ENCODE measurements around the gene C4A. TPM values are rescaled to one million over a fixed set of nuclear protein-coding genes. Genes with fewer than 3 reads are reported as not detected.
"Not testable (repeated sequence)": the region's sequence is repeated elsewhere in the genome, so short reads cannot be mapped to it uniquely, and the experiment has no call there.

C4A gene
- total RNA-seq, 2 donors from 2014 or later = 6.9 to 7.6 TPM

- Mint-ChIP-seq H3K4me1 (ENCODE audit: low read depth) (no peaks in the 10 kb centered on the region), H3K27ac (no peak overlapping the region), H3K27me3 (ENCODE audit: low read depth) (peaks cover 2% of the 10 kb centered on the region), H3K9me3 (no peaks in the 10 kb centered on the region), H3K4me3 (no peak overlapping the region), H3K36me3 (ENCODE audit: insufficient read depth in 2 of 2) (no peaks in the 10 kb centered on the region)
- ATAC-seq (replicated peaks in 1 of 2) (no peak), DNase-seq (no peak)
Measured at GRCh38 chr6:32046450-32047083, 64.7 kb downstream of the C4A start.

- Mint-ChIP-seq H3K27ac (no peak overlapping the region), H3K9me3 (no peaks in the 10 kb centered on the region), H3K4me3 (no peak overlapping the region), H3K36me3 (ENCODE audit: insufficient read depth in 2 of 2) (no peaks in the 10 kb centered on the region), H3K4me1 (ENCODE audit: low read depth) (no peaks in the 10 kb centered on the region), H3K27me3 (ENCODE audit: low read depth) (peaks cover 7% of the 10 kb centered on the region)
- DNase-seq = no peak
- no peak for ATAC-seq (replicated peaks in 1 of 2)
Measured at GRCh38 chr6:32047084-32047478, 65.2 kb downstream of the C4A start.

GRCh38 chr6:32047539-32047854, 65.6 kb downstream of the C4A start:
- Mint-ChIP-seq H3K36me3 (ENCODE audit: insufficient read depth in 2 of 2) (no peaks in the 10 kb centered on the region), H3K27me3 (ENCODE audit: low read depth) (peaks cover 7% of the 10 kb centered on the region)

GRCh38 chr6:32047855-32048766, 66.3 kb downstream of the C4A start:
- DNase-seq (peak; percentile 76 to 79), ATAC-seq (replicated peaks in 1 of 2) (peak; percentile 82 to 83)
- Mint-ChIP-seq H3K27ac (no peak overlapping the region), H3K27me3 (ENCODE audit: low read depth) (peaks cover 7% of the 10 kb centered on the region), H3K4me1 (ENCODE audit: low read depth) (no peaks in the 10 kb centered on the region), H3K9me3 (no peaks in the 10 kb centered on the region), H3K36me3 (ENCODE audit: insufficient read depth in 2 of 2) (no peaks in the 10 kb centered on the region), H3K4me3 (no peak overlapping the region)

More at GRCh38 chr6:32047539-32047854, 65.6 kb downstream of the C4A start:
- Mint-ChIP-seq H3K9me3 (no peaks in the 10 kb centered on the region), H3K4me3 (no peak overlapping the region), H3K27ac (no peak overlapping the region), H3K4me1 (ENCODE audit: low read depth) (no peaks in the 10 kb centered on the region)
- ATAC-seq (replicated peaks in 1 of 2) (no peak), DNase-seq (no peak)

- not testable (repeated sequence) for H3K4me3 Mint-ChIP-seq; H3K27me3 Mint-ChIP-seq (ENCODE audit: low read depth); ATAC-seq (replicated peaks in 1 of 2); H3K9me3 Mint-ChIP-seq; H3K27ac Mint-ChIP-seq; H3K36me3 Mint-ChIP-seq (ENCODE audit: insufficient read depth in 2 of 2); DNase-seq; H3K4me1 Mint-ChIP-seq (ENCODE audit: low read depth)
Measured at GRCh38 chr6:32049149-32049548, 67.3 kb downstream of the C4A start.

- not testable (repeated sequence) for H3K36me3 Mint-ChIP-seq (ENCODE audit: insufficient read depth in 2 of 2)
Measured at GRCh38 chr6:32049736-32050135, 67.9 kb downstream of the C4A start.

GRCh38 chr6:32050562-32050961, 68.7 kb downstream of the C4A start:
- ATAC-seq (replicated peaks in 1 of 2) (no peak), DNase-seq (no peak)
- Mint-ChIP-seq H3K4me3 (no peak overlapping the region), H3K9me3 (no peaks in the 10 kb centered on the region), H3K27ac (no peak overlapping the region), H3K36me3 (ENCODE audit: insufficient read depth in 2 of 2) (no peaks in the 10 kb centered on the region), H3K4me1 (ENCODE audit: low read depth) (no peaks in the 10 kb centered on the region), H3K27me3 (ENCODE audit: low read depth) (peaks cover 7% of the 10 kb centered on the region)

More at GRCh38 chr6:32049736-32050135, 67.9 kb downstream of the C4A start:
- H3K4me3 Mint-ChIP-seq; H3K9me3 Mint-ChIP-seq; H3K27ac Mint-ChIP-seq; ATAC-seq (replicated peaks in 1 of 2); H3K4me1 Mint-ChIP-seq (ENCODE audit: low read depth); DNase-seq; H3K27me3 Mint-ChIP-seq (ENCODE audit: low read depth): not testable (repeated sequence)

Other genes with a start within 250 kb of the C4A start
- 100 to 1,000 TPM; 253 to 318 TPM for gene CLIC1, start 245.5 kb upstream of the C4A start, total RNA-seq
- 10 to 100 TPM; 84.9 to 98.4 TPM for gene MSH5, start 242.1 kb upstream of the C4A start, total RNA-seq
- gene SAPCD1, start 219.4 kb upstream of the C4A start, total RNA-seq = 10 to 100 TPM; 15.7 to 18.0 TPM
- gene VWA7, start 204.7 kb upstream of the C4A start, total RNA-seq = 1 to 10 TPM; 3.3 to 3.4 TPM
- gene VARS1, start 186.3 kb upstream of the C4A start, total RNA-seq = 100 to 1,000 TPM in 1 of 2 donors, 10 to 100 TPM in 1; 91.3 to 101 TPM
- 100 to 1,000 TPM; 122 to 123 TPM for gene LSM2, start 175.1 kb upstream of the C4A start, total RNA-seq
- gene HSPA1L, start 166.8 kb upstream of the C4A start, total RNA-seq = 1 to 10 TPM; 2.9 to 3.1 TPM
- 10 to 100 TPM; 16.5 to 37.6 TPM for gene HSPA1A, start 166.5 kb upstream of the C4A start, total RNA-seq
- gene HSPA1B, start 154.3 kb upstream of the C4A start, total RNA-seq = 10 to 100 TPM; 31.6 to 44.9 TPM
- gene NEU1, start 119.2 kb upstream of the C4A start, total RNA-seq = 10 to 100 TPM; 24.0 to 27.1 TPM
- gene SLC44A4, start 103.1 kb upstream of the C4A start, total RNA-seq = under 1 TPM; 0.22 to 0.23 TPM
- 10 to 100 TPM; 49.2 to 64.7 TPM for gene EHMT2, start 84.4 kb upstream of the C4A start, total RNA-seq
- 1 to 10 TPM in 1 of 2 donors, under 1 TPM in 1; 0.88 to 1.9 TPM for gene ZBTB12, start 80.0 kb upstream of the C4A start, total RNA-seq
- 1 to 10 TPM; 3.4 to 5.1 TPM for gene C2, start 54.3 kb upstream of the C4A start, total RNA-seq
- gene CFB, start 36.0 kb upstream of the C4A start, total RNA-seq = 1 to 10 TPM; 1.1 to 3.5 TPM
- gene NELFE, start 23.1 kb upstream of the C4A start, total RNA-seq = 10 to 100 TPM; 65.0 to 71.5 TPM
- 10 to 100 TPM; 75.7 to 79.7 TPM for gene SKIC2, start 22.9 kb upstream of the C4A start, total RNA-seq
- gene DXO, start 9.9 kb upstream of the C4A start, total RNA-seq = 10 to 100 TPM; 23.3 to 34.7 TPM
- 1 to 10 TPM; 4.9 to 6.4 TPM for gene C4B, start 32.7 kb downstream of the C4A start, total RNA-seq
- 1 to 10 TPM; 1.1 to 1.3 TPM for gene CYP21A2, start 56.4 kb downstream of the C4A start, total RNA-seq
- 10 to 100 TPM; 10.9 to 15.0 TPM for gene TNXB, start 127.3 kb downstream of the C4A start, total RNA-seq
- 100 to 1,000 TPM in 1 of 2 donors, 10 to 100 TPM in 1; 99.9 to 105 TPM for gene ATF6B, start 146.2 kb downstream of the C4A start, total RNA-seq
- 1 to 10 TPM; 6.9 to 9.1 TPM for gene FKBPL, start 148.2 kb downstream of the C4A start, total RNA-seq
- 1 to 10 TPM in 1 of 2 donors, under 1 TPM in 1; 0.83 to 1.2 TPM for gene PRRT1, start 169.9 kb downstream of the C4A start, total RNA-seq
- 10 to 100 TPM; 17.9 to 18.2 TPM for gene PPT2, start 172.1 kb downstream of the C4A start, total RNA-seq
- gene EGFL8, start 182.5 kb downstream of the C4A start, total RNA-seq = 10 to 100 TPM in 1 of 2 donors, 1 to 10 TPM in 1; 9.6 to 11.2 TPM
- gene AGPAT1, start 194.0 kb downstream of the C4A start, total RNA-seq = 10 to 100 TPM; 29.6 to 30.4 TPM
- gene RNF5, start 196.3 kb downstream of the C4A start, total RNA-seq = 10 to 100 TPM; 45.0 to 49.2 TPM
- 10 to 100 TPM; 39.0 to 48.0 TPM for gene AGER, start 202.2 kb downstream of the C4A start, total RNA-seq
- 100 to 1,000 TPM in 1 of 2 donors, 10 to 100 TPM in 1; 98.3 to 104 TPM for gene PBX2, start 208.1 kb downstream of the C4A start, total RNA-seq
- gene GPSM3, start 210.6 kb downstream of the C4A start, total RNA-seq = 100 to 1,000 TPM; 192 to 213 TPM
- under 1 TPM; 0.63 to 0.79 TPM for gene NOTCH4, start 242.0 kb downstream of the C4A start, total RNA-seq